Measurements from ENCODE around the gene KCNJ10.

The KCNJ10 gene

GRCh38 chr1:159970932-159971342, 99.0 kb downstream of the KCNJ10 start:
- DNase-seq (ENCODE audit: low spot score) = no peak
- in situ Hi-C loops (cut with MboI; ENCODE audit: low sequenced_read_pairs, unreplicated experiment) = no loop called here
- no peak for TF ChIP-seq CTCF (IDR thresholded peaks at IDR 0.05; ENCODE audit: borderline replicate concordance, control extremely low read depth, extremely low read depth, insufficient read depth, missing control alignments)

- TF ChIP-seq CTCF (IDR thresholded peaks at IDR 0.05; ENCODE audit: borderline replicate concordance, control extremely low read depth, extremely low read depth, insufficient read depth, missing control alignments) = no peak
- no peak for DNase-seq (ENCODE audit: low spot score)
- in situ Hi-C loops (cut with MboI; ENCODE audit: low sequenced_read_pairs, unreplicated experiment) = no loop called here
Measured at GRCh38 chr1:159968901-159969300, 101.1 kb downstream of the KCNJ10 start.

GRCh38 chr1:159965263-159965662, 104.7 kb downstream of the KCNJ10 start:
- in situ Hi-C loops (cut with MboI; ENCODE audit: low sequenced_read_pairs, unreplicated experiment) = no loop called here
- TF ChIP-seq CTCF (IDR thresholded peaks at IDR 0.05; ENCODE audit: borderline replicate concordance, control extremely low read depth, extremely low read depth, insufficient read depth, missing control alignments) = no peak
- DNase-seq (ENCODE audit: low spot score) = no peak

GRCh38 chr1:159964144-159964543, 105.8 kb downstream of the KCNJ10 start:
- no peak for TF ChIP-seq CTCF (IDR thresholded peaks at IDR 0.05; ENCODE audit: borderline replicate concordance, control extremely low read depth, extremely low read depth, insufficient read depth, missing control alignments)
- in situ Hi-C loops (cut with MboI; ENCODE audit: low sequenced_read_pairs, unreplicated experiment) = no loop called here
- DNase-seq (ENCODE audit: low spot score) = no peak

GRCh38 chr1:159962176-159962575, 107.8 kb downstream of the KCNJ10 start:
- in situ Hi-C loops (cut with MboI; ENCODE audit: low sequenced_read_pairs, unreplicated experiment) = no loop called here
- no peak for DNase-seq (ENCODE audit: low spot score)
- TF ChIP-seq CTCF (IDR thresholded peaks at IDR 0.05; ENCODE audit: borderline replicate concordance, control extremely low read depth, extremely low read depth, insufficient read depth, missing control alignments) = no peak

- in situ Hi-C loops (cut with MboI; ENCODE audit: low sequenced_read_pairs, unreplicated experiment) = no loop called here
- no peak for TF ChIP-seq CTCF (IDR thresholded peaks at IDR 0.05; ENCODE audit: borderline replicate concordance, control extremely low read depth, extremely low read depth, insufficient read depth, missing control alignments)
- DNase-seq (ENCODE audit: low spot score) = no peak
Measured at GRCh38 chr1:159961636-159962035, 108.3 kb downstream of the KCNJ10 start.
